Hepatocyte (in vitro differentiated cells): Measurements from ENCODE around the gene MASP2.

ENCODE experiments used
- EZH2 ChIP-seq: fragments of 200-600 bp; sonication (generic); IDR thresholded peaks from 2 replicates; pipeline ENCODE4 v1.6.1; 2016; ENCODE audit warnings: antibody characterized with exemption, mild to moderate bottlenecking, borderline replicate concordance
- EZH2phosphoT487 ChIP-seq: fragments of 200-600 bp; sonication (generic); IDR thresholded peaks from one replicate; pipeline ENCODE4 v1.6.1; 2018; ENCODE audit warnings: antibody characterized with exemption, mild to moderate bottlenecking, low read depth, moderate library complexity; ENCODE audit not compliant: unreplicated experiment, severe bottlenecking

GRCh38 chr1:10987840-10988417 is 59.1 kb downstream of the MASP2 start:
- no peak for TF ChIP-seq EZH2
- no peak for TF ChIP-seq EZH2phosphoT487
